ENCODE results near the gene OR51B4.

OR51B4 gene

DNA sequence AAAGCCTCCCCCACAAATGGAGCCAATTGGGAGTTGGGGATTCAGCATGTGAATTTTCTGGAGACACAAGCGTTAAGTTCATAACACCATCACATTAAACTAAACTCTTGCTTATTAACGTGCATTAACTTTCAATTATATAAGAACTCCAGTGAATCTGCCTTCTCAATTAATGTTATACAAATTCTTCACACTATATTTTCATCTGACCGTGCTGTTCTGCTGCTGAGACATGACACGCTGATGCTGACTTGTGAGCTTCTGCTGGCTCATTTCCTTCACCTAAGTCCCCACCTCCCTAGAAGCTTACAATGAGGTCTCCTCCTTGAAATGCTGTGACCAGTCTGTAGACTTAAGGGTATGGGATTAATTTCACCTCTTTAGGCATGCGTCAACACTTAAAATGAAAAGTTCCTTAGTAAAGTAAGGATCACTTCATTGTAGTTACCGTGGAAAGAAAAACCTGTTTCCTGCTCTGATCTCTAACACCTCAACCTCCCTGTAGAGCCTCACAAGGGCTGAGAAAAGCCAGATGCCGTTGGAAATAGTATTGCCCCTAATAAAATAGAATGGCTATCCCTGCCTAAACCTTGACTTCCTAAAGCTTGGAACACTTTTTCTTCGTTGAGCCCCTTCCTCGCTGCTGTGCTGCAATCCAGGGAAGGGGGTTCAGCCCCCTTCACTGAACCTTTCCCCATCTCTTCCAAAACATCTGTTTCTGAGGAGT, 49.4 kb downstream of the OR51B4 start:
- Mint-ChIP-seq H3K4me1 (ENCODE audit: low read depth) (no peaks in the 10 kb centered on the region), H3K27me3 (no peaks in the 10 kb centered on the region), H3K27ac (no peak overlapping the region), H3K36me3 (ENCODE audit: low read depth) (no peaks in the 10 kb centered on the region), H3K9me3 (no peaks in the 10 kb centered on the region), H3K4me3 (no peak overlapping the region)
- intact Hi-C loops (cut with micrococcal nuclease), result no loop called here

DNA sequence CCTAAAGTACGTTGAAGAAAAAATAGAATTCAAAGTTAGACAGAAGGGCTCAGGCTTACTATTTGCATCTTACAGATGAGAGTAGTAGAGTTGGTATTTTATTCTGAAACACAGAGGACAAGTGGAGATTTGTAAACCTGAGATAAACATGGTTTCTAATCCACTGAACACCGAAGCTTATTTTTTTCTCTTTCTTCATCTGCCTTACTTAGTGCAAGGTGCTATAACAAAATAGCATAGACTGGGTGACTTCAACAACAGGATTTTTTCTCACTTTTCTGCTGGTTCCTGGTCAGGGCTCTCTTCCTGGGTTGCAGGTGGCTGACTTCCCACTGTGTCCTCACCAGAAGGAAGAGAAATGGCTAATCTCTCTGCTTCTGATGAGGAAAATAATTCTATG, 50.0 kb downstream of the OR51B4 start:
- H3K27ac Mint-ChIP-seq, result no peak overlapping the region
- H3K36me3 Mint-ChIP-seq (ENCODE audit: low read depth), result no peaks in the 10 kb centered on the region
- intact Hi-C loops (cut with micrococcal nuclease), result no loop called here
- H3K4me3 Mint-ChIP-seq, result no peak overlapping the region
- no peaks in the 10 kb centered on the region for H3K4me1 Mint-ChIP-seq (ENCODE audit: low read depth)
- no peaks in the 10 kb centered on the region for H3K9me3 Mint-ChIP-seq
- no peaks in the 10 kb centered on the region for H3K27me3 Mint-ChIP-seq
